ENCODE measurements around the gene VAV3.

Gene VAV3

GRCh38 chr1:107840725-107841124, 124.3 kb downstream of the VAV3 start:
- DNase-seq (ENCODE audit: low read depth), result no peak

DNA sequence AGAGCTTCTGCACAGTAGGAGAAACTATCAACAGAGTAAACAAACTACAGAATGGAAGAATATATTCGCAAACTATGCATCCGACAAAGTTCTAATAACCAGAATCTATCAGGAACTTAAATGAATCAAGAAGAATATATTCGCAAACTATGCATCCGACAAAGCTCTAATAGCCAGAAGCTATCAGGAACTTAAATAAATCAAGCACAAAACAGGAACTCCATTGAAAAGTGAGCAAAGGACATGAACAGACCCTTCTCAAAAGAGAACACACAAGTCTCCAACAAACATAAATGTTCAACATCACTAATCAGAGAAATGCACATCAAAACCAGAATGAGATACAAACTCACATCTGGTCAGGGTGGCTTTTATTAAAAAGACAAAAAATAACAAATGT, 126.9 kb downstream of the VAV3 start:
- DNase-seq (ENCODE audit: low read depth), result no peak

DNA sequence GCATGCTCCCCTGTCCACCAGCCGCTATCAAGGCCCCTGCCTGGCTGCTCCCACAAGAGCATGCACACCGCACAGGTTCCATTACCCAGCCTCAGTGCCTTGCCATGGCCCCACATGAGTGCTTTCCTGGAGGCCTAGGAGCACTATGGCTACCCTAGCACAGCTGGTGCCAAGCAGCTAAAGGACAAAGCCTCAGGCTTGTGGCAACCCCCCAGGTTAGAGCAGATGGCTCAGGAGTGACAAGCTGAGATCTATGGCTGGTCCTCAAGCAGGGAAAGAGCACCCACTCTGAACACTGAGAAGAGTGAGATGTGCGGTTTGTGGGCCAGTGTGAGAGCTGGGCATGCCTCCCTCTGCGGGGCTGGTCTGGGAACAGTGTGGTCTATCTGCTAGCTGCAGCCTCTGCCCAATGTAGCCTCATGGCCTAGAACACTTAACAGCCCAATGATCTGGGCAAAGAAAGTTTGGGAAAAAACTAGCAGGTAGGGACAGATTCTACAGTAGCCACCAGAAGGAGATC, 129.8 kb downstream of the VAV3 start:
- no peak for DNase-seq (ENCODE audit: low read depth)

GRCh38 chr1:107833061-107833460, 131.9 kb downstream of the VAV3 start:
- DNase-seq (ENCODE audit: low read depth), result no peak

GRCh38 chr1:107831921-107832320, 133.1 kb downstream of the VAV3 start:
- DNase-seq (ENCODE audit: low read depth), result no peak

- no peak for DNase-seq (ENCODE audit: low read depth)
Measured at GRCh38 chr1:107830526-107830925, 134.5 kb downstream of the VAV3 start.

DNA sequence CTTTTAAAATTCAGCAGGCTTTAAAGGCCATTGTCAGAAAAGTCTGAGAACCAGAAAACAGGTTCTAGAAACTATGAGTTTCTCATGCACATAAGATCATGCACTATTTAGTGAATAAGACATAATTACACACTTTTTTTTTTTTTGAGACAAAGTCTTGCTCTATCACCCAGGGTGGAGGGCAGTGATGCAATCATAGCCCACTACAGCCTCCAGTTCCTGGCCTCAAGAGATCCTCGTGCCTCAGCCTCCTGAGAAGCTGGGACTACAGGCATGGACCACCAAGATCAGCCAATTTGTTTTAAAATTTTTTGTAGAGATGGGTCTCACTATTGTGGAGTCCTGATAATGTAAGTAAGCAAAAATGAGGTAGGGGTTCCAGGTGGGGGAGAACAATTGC, 134.9 kb downstream of the VAV3 start:
- DNase-seq (ENCODE audit: low read depth), result no peak

GRCh38 chr1:107829036-107829770, 135.8 kb downstream of the VAV3 start:
- DNase-seq (ENCODE audit: low read depth), result no peak

GRCh38 chr1:107824946-107825345, 140.0 kb downstream of the VAV3 start:
- DNase-seq (ENCODE audit: low read depth), result no peak

DNA sequence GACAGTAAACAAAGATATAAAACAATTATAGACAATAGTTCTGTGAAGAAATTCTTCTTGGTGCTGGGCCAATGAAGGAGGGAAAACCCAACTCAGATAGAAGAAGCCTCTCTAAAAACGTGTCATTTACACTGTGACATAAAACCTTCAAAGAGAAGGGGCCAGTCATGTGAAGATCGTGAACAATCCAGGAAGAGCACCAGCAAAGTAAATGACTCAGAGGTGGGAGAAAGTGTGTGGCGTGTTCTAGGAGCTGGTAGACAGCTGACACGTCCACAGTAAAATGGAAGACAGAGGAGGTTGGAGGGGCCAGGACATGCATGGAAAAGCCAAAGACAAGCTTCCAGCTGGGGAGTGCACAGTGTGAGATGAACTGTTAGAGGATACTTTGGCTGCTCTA, 143.6 kb downstream of the VAV3 start:
- no peak for DNase-seq (ENCODE audit: low read depth)

DNA sequence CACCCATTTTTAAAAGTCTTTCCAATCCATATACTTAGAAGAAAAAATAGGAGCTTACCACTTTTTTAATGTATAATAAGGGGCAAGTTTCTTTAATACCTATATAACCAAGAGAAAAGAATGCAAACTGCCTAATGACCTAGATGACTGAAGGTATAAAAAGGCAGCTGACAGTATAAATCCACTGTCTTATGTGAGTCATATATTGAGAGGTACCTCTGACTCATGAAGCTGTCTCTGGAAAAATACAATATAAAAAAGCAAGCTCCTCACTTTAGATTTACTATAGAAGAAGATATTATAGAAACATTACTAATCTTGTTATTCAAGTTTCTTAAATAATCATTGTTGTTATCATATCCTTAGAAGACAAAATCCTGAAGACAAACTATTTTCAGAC, 144.2 kb downstream of the VAV3 start:
- no peak for DNase-seq (ENCODE audit: low read depth)

DNA sequence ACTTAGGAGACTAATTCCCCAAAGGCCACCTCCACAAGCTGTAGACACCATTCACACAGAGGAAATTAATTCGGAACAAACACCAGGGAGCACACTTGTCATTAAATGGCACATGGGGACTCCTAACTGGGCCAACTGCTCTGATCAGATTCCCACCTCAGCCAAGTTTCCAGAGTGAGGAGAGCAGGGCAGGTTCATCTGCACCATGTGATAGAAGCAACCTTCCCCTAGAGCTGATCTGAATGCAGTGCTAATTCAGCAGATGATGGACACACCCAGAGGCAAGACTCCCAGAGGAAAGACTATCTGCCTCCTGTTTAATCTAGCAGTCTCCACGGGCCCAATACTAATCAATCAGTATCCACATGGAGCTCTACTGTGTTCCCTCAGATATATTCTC, 147.0 kb downstream of the VAV3 start:
- no peak for DNase-seq (ENCODE audit: low read depth)

DNA sequence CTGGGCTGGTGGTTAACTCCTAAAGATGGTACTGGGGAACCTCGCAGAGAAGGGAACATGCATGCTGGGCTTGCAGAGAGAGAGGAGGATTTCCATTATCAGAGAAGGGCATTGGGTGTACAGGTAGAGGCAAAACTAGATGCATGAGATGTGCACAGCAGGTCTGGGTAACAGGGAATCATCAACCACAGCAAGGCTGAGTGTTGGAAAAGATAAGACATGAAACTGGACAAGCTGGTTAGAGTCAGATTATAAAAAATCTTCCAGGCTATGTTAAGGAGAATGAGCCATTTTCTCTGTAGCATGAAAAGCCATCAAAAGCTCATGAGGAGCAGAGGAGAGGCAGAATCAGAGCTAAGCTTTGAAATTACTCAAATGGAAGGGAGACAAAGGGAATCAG, 147.8 kb downstream of the VAV3 start:
- DNase-seq (ENCODE audit: low read depth), result no peak

GRCh38 chr1:107810291-107810951, 154.6 kb downstream of the VAV3 start:
- no peak for DNase-seq (ENCODE audit: low read depth)

- DNase-seq (ENCODE audit: low read depth), result no peak
Measured at GRCh38 chr1:107807855-107808254, 157.1 kb downstream of the VAV3 start.

- no peak for DNase-seq (ENCODE audit: low read depth)
Measured at GRCh38 chr1:107807405-107807804, 157.6 kb downstream of the VAV3 start.

- no peak for DNase-seq (ENCODE audit: low read depth)
Measured at GRCh38 chr1:107806902-107807301, 158.1 kb downstream of the VAV3 start.

- DNase-seq (ENCODE audit: low read depth), result no peak
Measured at GRCh38 chr1:107804741-107805140, 160.2 kb downstream of the VAV3 start.

DNA sequence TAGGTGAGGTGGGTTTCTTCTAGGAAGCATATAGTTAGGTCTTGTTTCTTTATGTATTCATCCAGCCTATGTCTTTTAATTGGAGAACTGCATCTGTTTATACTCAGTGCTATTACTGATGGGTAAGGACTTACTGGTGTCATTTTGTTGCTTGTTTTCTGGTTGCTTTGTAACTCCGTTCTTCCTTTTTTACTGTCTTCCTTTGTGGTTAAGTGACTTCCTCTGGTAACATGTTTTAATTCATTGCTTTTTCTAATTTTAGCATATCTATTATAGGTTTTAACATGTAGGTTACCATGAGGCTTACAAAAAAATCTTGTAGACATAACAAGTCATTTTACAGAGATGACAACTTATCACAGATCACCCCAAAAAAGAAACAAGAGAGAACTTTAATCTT, 160.8 kb downstream of the VAV3 start:
- DNase-seq (ENCODE audit: low read depth), result no peak

- no peak for DNase-seq (ENCODE audit: low read depth)
Measured at GRCh38 chr1:107803579-107803978, 161.4 kb downstream of the VAV3 start.

- no peak for DNase-seq (ENCODE audit: low read depth)
Measured at GRCh38 chr1:107802654-107803053, 162.3 kb downstream of the VAV3 start.

DNA sequence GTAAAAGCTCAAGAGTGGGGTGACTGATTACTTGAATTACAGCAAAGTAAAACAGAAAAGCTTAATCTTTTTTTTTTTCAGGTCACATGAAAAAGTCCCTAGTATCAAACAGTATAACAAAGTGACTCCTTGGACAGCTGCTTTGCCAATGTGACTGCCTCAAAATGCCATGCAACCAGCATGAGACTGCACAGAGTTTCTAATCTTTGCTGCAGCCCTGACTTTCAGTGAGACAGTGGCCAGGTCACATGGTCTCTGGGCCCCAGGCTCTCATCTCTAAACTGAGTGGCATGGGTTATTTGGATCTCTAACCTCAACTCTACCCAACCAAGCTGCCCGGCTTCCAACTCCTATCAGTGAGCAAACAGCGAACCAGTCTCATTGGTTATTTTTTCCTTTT, 169.0 kb downstream of the VAV3 start:
- DNase-seq (ENCODE audit: low read depth), result no peak

DNA sequence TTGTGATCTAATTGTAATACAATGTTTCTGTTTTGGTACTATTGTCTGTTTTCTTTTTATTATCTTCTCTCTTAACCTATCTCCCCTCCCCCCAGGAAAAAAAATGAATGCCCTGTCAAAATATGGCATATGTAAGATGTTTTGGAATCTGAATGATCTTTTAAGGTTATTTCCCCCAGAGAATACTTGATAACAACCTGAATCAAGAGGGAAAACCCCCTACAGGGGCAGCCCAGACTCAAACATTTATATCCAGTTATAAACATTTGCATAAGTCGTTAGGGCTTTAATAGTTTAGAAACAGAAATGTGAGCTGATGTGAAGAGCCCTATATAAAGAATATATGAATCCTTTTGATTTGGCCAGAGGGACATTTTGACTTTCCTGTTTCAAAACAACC, 169.5 kb downstream of the VAV3 start:
- no peak for DNase-seq (ENCODE audit: low read depth)

- DNase-seq (ENCODE audit: low read depth), result no peak
Measured at GRCh38 chr1:107794571-107794970, 170.4 kb downstream of the VAV3 start.
